GM19468 (cell line): ENCODE results near the gene CXADR.
"Not testable (repeated sequence)": the region's sequence is repeated elsewhere in the genome, so short reads cannot be mapped to it uniquely, and the experiment has no call there.

Experiments
- ATAC-seq: cut with Tn5 transposase; IDR thresholded peaks from one replicate; pipeline ENCODE4 v1.9.1; 2021; ENCODE audit warnings: mild to moderate bottlenecking, moderate library complexity, moderate number of reproducible peaks; ENCODE audit not compliant: unreplicated experiment; ENCODE audit errors: extremely low read depth

The CXADR gene

DNA sequence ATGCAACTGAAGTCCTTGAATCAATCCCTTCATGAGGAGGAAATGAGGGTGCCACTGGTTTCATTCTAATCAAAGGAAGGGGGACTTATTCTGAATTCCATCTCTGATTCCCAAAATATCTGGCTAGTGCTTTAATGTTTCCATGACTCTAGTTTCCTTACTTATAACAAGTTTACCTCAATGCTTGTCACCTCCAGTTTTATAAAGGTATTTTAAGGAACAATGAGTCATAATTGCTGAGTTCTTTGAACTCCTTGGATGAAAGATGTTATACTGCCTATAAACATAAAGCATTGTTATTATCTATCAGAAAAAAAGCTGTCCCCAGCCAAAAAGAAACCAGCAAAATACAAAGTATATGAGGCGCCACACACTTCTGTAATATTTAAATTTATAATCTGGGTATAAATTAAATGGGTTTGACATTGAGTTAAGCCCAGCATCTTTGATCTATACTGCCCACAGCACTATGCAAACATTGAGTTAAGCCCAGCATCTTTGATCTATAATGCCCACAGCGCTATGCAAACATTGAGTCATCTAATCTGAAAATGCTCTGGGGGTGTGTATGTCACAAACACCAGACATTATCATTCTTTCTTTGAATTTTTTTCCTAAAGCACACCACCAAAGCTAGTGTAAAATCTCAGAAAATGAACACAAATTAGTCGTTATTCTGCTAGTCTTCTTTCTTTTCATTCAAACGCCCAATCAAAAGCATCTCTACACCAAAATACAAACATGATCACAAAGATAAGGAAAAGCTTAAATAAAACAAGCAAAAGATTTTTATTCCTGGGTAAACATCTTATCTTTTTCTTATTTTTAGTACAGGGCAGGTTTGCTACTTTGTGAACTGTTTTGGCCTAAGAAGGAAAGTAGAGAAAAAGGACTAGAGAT lies 11.5 kb upstream of the CXADR start:
- ATAC-seq = no peak

DNA sequence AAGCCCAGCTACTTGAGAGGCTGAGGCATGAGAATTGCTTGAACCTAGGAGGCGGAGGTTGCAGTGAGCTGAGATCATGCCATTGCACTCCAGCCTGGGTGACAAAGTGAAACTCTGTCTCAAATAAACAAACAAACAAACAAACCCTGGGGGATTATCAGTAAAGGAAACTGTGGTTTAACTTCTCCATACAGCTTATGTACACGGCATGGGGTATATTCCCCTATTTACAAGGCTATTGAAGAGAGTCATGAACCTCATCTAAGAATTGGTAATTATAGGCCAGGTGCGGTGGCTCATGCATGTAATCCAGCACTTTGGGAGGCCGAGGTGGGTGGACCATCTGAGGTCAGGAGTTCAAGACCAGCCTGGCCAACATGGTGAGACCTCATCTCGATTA lies 9.9 kb upstream of the CXADR start:
- not testable (repeated sequence) for ATAC-seq

DNA sequence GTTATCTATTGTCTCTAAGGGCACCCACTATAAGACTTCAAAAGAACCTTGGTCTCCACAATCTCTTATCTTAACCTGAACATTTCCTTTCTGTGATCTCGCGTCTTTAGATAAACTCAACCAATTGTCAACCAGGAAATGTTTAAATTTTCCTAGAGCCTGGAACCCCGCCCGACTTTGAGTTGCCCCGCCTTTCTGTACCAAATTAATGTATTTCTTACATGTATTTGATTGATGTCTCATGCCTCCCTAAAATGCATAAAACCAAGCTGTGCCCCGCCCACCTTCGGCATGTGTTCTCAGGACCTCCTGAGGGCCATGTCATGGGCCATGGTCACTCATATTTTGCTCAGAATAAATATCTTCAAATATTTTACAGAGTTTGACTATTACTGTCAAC lies 5.9 kb upstream of the CXADR start:
- no peak for ATAC-seq

DNA sequence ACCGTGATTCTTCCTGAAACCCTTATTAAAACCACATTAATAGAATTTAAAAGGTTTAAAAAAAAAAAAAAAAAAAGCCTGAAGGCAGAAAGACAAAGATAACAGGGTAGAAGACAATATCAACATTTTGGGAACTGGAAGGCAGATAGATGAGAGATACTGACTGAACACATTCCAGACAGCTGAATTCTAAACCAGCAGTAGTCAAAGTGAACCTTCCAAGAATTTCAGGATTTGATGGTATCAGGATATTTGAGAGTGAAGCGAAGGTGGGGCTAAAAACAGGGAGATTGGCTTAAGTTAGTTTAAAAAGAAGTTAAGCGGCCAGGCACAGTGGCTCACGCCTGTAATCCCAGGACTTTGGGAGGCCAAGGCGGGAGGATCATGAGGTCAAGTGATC lies 5.3 kb upstream of the CXADR start:
- ATAC-seq = no peak

DNA sequence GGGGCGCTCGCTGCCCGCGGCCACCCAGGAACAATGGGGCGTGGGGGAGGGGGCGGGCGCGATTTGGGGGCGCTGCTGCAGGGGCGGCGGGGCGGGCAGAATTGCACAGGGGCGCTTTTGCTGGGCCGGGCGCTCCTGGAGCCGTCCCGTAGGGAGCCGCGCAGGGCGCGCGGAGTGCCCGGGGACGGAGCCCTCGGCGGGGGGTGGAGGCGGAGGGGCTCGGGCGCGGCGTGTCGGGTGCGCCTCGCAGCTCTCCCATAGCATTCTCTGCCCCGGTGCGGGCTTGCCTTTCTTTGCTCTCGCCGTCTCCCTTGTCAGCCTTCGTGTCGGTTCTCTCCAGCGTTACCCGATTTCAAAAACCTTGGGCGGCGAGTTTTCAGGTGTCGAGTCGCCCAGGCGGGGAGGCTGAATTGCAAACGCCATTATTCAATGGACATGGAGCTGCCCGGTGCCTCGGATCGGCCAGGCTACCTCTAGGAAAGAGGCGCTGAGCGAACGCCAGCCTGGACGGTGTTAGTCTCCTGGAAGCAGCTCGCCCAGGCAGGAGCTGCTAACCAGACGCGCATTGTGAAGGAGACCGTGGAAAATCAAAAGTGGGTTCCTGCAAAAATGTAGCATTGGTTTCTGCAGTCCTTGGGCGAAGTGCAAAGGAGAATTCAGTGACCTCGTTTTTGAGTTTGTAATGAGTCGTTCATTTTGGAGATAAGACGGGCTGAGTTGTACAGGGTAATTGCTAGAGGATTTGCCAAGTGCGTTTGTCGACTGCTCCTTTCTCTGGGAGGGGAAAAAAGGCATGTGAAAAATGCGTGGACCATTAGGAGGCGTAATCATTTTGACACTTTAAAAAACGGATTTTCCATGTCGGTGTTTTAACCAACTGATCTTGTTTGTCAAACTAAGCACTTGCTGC lies 626 bp downstream of the CXADR start:
- no peak for ATAC-seq

DNA sequence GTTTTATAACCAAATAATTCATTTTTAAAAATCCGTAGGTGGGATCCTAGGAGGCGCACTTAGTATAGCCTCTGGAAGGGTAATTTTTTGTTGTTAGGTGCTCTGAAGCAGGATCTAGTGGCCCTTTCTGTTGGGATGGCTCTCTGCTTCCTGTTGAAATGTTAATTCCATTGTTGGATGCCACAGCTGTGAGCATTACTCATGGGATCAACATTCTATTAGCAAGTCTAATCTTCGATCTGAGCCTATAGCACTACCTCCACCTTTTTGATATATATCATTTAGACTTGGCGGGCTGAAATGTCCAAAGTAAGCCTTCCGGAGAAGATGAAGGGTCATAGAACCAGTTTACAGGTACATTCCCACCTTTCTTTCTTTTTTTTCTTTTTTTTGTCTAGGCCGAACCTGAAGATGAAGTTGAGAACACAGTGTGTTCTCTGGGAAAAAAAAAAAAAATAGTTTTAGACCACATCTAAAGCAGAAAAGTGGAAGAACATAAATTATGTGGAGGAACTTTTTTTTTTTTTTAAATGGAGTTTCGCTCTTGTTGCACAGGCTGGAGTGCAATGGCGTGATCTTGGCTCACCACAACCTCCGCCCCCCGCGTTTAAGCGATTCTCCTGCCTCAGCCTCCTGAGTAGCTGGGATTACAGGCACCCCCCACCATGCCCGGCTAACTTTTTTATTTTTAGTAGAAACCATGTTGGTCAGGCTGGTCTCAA lies 1.4 kb downstream of the CXADR start:
- no peak for ATAC-seq

DNA sequence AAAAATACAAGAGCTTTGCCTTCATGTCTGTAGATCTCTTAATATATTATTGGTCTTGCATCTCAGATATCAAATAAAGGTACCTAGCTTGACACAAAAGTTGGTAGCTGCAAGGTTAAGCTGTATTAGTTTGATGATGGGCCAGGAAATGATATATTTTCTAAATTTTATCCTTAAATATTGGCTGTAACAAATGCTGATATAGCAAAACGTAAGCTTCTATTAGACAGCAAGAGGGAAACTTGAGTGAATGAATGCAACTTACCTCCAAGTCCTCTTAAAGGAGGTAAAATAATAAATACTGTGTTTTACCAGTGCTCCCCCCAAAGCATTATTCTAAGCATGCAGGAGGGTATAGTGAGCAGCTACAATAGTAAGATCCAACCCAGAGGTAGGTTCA lies 4.2 kb downstream of the CXADR start:
- ATAC-seq = not testable (repeated sequence)

DNA sequence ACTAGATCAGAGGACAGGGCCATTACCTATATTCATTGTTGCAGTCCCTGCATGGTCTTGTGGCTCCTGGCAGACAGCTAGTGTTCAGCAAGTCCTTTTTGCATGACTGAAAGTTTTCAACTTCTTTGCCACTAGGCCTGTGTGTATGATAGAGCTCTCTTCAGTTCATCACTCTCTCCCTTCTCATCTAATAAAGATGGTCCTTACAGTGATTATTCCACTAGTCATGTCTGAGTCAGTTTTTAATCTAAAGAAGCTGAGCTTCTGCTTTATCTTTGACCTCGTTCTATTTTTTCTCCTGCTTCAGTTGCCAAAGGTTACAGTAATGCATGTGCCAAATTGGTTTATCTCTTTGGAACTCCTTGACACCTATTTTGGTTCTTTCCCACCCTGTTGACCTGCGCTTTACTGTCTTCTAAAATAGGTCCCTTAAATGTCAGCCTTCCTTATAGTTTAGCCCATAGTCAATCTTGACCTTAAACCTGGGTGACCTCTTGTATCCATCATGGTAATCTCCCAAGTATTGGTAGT lies 6.4 kb downstream of the CXADR start:
- no peak for ATAC-seq

DNA sequence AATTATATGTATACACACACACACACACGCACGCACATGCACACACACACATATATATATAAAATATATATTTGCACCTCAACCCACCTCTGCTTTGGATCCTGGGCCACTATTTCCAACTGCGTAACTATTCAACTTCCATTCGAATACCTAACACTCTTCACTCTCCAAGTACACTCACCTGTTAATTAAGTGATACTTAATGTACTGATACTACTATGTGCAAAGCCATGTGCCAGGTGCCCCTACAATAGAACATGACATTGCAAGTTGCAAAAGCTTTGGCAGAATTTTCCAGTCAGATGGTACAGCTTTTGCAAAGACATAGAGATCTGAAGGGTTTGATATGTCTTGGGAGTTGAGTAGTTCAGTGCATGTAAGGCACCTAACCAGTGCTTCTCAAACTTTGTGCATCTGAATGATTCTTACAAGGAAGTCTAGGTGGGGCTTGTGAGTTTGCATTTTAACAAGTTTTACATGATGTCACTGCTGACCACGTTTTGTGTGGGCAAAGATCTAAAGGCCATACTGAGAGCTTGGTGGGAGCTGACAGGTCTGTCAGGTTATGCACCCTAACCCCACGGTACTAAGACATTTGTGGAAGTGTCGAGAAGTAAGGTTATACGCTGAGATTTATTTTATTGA lies 7.2 kb downstream of the CXADR start:
- no peak for ATAC-seq

DNA sequence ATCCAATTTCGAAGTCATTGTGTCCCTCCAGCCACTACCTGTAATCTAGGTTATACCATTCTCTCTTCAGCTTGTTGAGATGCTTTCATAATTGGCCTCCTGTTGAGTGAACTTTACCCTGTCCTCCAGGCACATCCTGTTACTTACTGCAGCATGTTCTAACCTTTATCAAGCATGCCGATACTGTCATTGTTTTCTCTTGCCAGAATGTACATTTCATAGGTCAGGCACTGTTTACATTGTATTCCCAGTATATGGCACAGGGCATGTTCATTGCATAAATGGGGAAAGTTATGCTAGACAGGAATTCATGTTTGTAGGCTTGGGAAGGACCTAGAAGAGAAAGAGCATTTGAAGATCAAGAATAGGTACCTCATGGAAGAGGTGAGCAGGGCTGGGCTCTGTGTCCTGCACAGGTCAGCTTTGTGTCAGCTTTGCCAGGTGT lies 10.2 kb downstream of the CXADR start:
- ATAC-seq = no peak

DNA sequence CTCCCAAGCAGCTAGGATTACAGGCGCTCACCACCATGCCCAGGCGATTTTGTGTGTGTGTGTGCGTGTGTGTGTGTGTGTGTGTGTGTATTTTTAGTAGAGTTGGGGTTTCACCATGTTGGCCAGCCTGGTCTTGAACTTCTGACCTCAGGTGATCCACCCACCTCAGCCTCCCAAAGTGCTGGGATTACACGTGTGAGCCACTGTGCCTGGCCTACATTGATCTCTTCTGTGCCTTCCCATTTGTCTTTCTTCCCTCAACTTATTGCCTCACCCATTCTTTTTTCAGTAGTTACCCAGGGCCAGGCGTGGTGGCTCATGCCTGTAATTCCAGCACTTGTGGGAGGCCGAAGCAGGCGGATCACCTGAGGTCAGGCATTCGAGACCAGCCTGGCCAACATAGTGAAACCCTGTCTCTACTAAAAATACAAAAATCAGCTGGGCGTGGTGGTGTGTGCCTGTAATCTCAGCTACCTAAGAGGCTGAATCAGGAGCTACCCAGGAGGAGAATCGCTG lies 11.2 kb downstream of the CXADR start:
- not testable (repeated sequence) for ATAC-seq

DNA sequence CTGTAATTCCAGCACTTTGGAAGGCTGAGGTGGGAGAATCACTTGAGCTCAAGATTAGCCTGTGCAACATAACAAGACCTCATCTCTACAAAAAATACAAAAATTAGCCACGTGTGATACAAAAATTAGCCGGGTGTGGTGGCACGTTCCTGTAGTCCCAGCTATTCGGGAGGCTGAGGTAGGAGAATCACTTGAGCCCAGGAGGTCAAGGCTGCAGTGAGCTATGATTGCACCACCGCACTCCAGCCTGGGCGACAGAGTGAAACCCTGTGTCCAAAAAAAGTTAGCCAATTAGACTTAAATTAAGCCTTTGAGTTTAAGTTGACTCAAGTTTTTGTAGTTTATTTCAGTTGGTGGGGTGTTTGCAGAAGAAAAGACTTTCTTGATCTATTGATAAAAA lies 11.8 kb downstream of the CXADR start:
- ATAC-seq = no peak

DNA sequence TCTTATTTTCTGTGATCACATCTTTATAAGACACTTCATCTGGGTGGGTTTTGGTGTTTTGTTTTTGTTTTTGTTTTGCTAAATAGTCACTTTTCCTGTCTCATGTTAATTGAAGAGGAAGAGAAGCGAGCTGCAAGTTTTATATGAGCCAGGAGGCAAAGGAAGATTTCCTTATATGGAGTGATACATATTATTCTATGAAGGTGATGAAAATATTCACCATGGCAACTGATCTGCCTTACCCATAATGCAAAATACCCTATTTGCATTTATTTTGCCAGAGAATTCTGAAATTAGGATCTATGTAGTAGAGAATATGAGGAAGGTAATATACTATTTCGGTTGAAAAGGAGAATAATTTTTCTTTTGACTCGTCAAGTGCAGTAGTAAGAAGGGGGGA lies 13.9 kb downstream of the CXADR start:
- no peak for ATAC-seq

DNA sequence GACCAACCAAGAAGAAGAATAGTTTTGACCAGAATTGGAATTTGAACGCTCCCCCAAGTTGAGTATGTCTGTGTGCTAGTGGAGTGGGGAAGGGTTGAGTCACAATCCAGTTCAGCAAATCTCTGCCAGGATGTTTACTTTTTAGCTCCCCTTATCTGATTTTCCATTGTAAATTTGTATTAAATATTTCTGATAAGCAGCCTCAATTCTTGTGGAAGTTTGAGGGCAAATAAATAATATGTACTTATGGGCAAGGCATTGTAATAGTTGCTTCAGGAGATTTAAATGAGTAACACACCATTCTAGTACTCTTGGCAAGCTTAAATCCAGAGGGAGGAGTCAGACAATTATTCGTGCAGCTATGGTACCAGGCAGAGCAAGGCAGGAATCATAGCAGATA lies 14.4 kb downstream of the CXADR start:
- ATAC-seq = no peak

DNA sequence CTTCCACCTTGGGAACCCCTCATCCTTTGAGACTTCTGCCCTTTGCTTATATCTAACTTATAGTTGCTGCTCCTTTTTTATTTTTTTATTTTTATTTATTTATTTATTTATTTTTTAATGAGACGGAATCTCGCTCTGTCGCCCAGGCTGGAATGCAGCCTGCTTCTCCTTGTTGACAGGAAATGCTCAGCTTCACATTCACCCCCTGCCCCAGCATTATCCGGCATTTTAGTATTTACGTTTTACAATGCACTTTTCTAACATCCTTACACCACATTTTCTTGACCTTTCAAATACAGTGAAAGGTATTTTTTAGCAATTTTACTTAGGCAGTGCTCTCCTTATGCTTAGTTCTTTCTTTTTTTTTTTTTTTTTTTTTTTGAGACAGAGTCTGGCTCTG lies 14.9 kb downstream of the CXADR start:
- ATAC-seq = no peak

DNA sequence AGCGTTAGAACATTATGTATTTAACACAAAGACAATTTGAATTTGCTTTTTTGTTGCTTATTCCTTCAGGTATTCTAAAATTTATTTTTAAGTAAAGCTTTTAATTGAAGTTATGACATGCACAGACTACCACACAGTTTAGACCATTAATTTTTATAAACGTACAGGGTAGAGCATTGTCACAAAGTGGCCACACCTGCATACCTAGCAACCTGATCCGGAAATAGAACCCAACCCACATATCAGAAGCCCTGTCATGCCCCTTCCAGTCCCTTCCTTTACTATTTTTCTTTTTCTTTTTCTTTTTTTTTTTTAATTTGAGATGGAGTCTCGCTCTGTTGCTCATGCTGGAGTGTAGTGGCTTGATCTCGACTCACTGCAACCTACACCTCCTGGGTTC lies 16.8 kb downstream of the CXADR start:
- no peak for ATAC-seq

DNA sequence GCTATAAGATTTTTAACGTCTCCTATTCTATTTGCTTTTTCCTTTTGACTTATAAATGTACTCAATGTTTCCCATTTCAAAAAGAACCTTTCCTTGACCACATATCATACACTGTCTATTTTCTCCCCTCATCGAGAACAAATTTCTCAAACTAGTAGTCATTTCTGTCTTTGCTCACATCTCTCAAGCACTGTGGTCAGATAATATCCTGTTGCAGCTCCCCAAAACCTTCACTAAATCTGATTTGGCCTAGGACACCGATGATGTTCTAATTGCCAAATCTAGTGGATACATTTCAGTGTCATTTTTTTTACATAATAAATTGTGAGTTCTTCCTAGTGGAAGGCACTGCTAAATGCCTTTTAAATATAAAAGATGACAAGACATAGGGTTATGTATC lies 19.4 kb downstream of the CXADR start:
- ATAC-seq = no peak

DNA sequence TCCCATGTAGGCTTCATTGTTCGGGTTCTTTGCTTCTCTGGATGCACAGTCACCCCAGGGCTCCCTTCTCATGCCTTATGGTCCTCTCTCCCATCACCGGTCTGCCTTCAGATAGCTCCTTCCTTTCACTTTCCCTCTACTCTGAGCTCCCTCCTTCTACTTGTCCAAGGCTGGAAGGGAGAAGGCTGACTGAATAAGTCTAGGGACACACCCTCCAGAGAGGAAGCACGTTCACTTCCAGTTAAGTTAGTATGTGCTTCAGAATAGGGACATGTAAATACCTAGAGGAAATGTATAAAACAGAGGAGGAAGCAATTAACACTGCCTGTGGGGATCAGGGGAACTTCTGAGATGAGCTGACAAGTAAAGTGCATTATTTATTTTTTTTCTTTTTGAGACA lies 23.5 kb downstream of the CXADR start:
- ATAC-seq = no peak

DNA sequence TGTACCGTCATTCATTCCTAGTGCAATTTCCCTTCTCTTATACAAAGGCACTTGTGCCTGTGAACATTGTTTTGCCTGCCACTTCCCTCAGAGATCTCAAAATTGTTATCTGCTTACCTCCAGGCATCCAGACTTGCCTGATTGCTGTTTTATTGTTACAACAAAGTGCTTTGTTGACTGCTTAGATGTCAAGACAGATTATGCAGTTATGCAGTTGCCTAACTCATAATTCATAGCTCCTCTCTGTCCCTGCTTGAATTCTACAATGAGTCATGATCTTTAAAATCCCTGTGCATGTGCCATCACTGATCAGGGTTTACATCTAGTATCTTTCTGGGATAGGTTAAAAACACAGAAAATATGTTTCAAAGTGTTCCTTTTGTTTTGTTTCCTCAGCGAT lies 24.5 kb downstream of the CXADR start:
- ATAC-seq = no peak

DNA sequence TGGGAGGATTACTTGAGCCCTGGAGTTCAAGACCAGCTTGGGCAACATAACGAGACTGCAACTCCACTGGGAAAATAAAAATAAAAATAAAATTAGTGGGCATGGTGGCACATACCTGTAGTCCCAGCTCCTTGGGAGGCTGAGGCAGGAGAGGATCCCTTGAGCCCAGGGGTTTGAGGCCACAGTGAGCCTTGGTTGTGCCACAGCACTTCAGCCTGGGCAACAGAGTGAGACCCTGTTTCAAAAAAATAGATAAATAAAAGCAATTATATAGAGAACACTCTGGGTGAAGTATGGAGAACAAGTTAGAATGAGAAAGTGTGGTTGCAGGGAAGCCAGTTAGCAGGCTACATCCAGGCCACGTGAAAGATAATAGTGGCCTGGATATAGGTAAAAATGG lies 25.7 kb downstream of the CXADR start:
- no peak for ATAC-seq
